HG03378 (cell line): Measurements from ENCODE around the gene PLXND1.

Experiments used
- ATAC-seq: cut with Tn5 transposase; IDR thresholded peaks from one replicate; pipeline ENCODE4 v1.9.1; 2021; ENCODE audit warnings: mild to moderate bottlenecking, moderate library complexity; ENCODE audit not compliant: unreplicated experiment

PLXND1 gene

GRCh38 chr3:129512595-129512994 lies 93.9 kb downstream of the PLXND1 start:
- no peak for ATAC-seq

- no peak for ATAC-seq
These were observed 99.2 kb downstream of the PLXND1 start for GRCh38 chr3:129507181-129507831.

- ATAC-seq = no peak
These were observed 100.2 kb downstream of the PLXND1 start for GRCh38 chr3:129506231-129506742.

GRCh38 chr3:129505341-129505740 lies 101.1 kb downstream of the PLXND1 start:
- ATAC-seq = no peak
